ENCODE measurements around the gene PPTC7. TPM values are rescaled to one million over a fixed set of nuclear protein-coding genes. Genes with fewer than 3 reads are reported as not detected.
"Not testable (repeated sequence)": the region's sequence is repeated elsewhere in the genome, so short reads cannot be mapped to it uniquely, and the experiment has no call there.

PPTC7 gene
- total and polyA plus RNA-seq, 2 of the 4 experiments (the other 2 are of a cell fraction): 4.1 to 6.8 TPM

DNA sequence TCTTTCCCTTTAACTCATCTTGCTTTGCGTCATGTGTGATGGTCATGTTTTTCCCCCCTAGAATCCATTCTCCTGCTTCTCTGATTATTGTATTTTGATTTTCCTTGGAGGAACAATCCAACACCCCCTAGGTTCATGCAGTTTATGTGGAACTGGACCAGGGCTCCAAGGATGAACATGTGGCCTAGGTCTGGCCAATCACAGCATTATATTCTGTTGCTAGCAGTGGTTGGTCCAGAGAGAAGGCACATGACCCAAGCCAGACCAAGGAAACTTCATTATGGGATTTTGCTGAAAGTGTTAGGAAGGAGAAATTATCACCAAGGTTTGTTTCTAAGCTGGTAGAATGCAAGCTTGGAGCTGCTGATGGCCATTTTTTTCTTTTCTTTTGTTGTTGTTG, 6.9 kb upstream of the PPTC7 start:
- Histone ChIP-seq H4K91ac (ENCODE audit: insufficient read depth, low read depth, low read length) (no peak overlapping the region), H3K27me3 (ENCODE audit: control insufficient read depth, insufficient read depth, low read length) (no peaks in the 10 kb centered on the region), H2BK5ac (ENCODE audit: low read depth, low read length, poor library complexity, severe bottlenecking) (no peak overlapping the region), H3K27ac (ENCODE audit: insufficient read depth, low read length) (no peak overlapping the region), H3K23ac (ENCODE audit: low read depth, low read length) (no peak overlapping the region), H3K4me3 (ENCODE audit: insufficient read depth, low read depth, low read length) (no peak overlapping the region), H2BK20ac (ENCODE audit: low read depth, low read length) (no peak overlapping the region), H3K56ac (ENCODE audit: extremely low read depth, insufficient read depth, low read length) (no peak overlapping the region), H2AK9ac (replicated peaks; ENCODE audit: low read depth, low read length, poor library complexity) (no peak overlapping the region), H4K5ac (ENCODE audit: low read depth, low read length) (no peak overlapping the region), H2AFZ (replicated peaks; ENCODE audit: low read length, poor library complexity) (no peak overlapping the region), H3K14ac (replicated peaks; ENCODE audit: low read depth, low read length) (no peak overlapping the region), H3K4ac (ENCODE audit: low read depth, low read length) (no peak overlapping the region), H3K4me1 (ENCODE audit: control insufficient read depth, insufficient read depth, low read length) (peaks cover 10% of the 10 kb centered on the region), H3K18ac (ENCODE audit: low read depth, low read length) (no peak overlapping the region), H3K9me1 (ENCODE audit: insufficient read depth, low read length) (no peaks in the 10 kb centered on the region), H2AK5ac (ENCODE audit: low read depth, low read length) (no peak overlapping the region), H2BK15ac (ENCODE audit: low read depth, low read length) (no peak overlapping the region), H4K20me1 (ENCODE audit: insufficient read depth, low read length) (no peaks in the 10 kb centered on the region), H3K4me2 (ENCODE audit: low read depth, low read length) (no peak overlapping the region), H2BK120ac (ENCODE audit: low read depth, low read length) (no peak overlapping the region), H3K36me3 (ENCODE audit: control insufficient read depth, insufficient read depth, low read length) (no peaks in the 10 kb centered on the region), H4K8ac (ENCODE audit: low read depth in 2 of 2, low read length in 2 of 2) (no peak overlapping the region), H3K9ac (ENCODE audit: low read depth, low read length) (no peak overlapping the region), H3K9me3 (ENCODE audit: control insufficient read depth, insufficient read depth, low read length) (no peaks in the 10 kb centered on the region), H3K79me1 (ENCODE audit: low read depth in 1 of 2, low read length in 2 of 2) (no peaks in the 10 kb centered on the region)
- ATAC-seq (ENCODE audit: low read depth): no peak
- TF ChIP-seq, protein P1, sequence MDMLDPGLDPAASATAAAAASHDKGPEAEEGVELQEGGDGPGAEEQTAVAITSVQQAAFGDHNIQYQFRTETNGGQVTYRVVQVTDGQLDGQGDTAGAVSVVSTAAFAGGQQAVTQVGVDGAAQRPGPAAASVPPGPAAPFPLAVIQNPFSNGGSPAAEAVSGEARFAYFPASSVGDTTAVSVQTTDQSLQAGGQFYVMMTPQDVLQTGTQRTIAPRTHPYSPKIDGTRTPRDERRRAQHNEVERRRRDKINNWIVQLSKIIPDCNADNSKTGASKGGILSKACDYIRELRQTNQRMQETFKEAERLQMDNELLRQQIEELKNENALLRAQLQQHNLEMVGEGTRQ (IDR thresholded peaks at IDR 0.05; ENCODE audit: low read depth, low read length): no peak; the same call in 1 of the 2 replicates
- TF ChIP-seq RAD21 (IDR thresholded peaks at IDR 0.05; ENCODE audit: low read length): no peak
- no peak for TF ChIP-seq NFE2L2 (IDR thresholded peaks at IDR 0.05; ENCODE audit: low read depth, low read length)
- no peak for TF ChIP-seq MXI1 (IDR thresholded peaks at IDR 0.05; ENCODE audit: borderline replicate concordance, low read depth, low read length)
- intact Hi-C loops (cut with micrococcal nuclease): no loop called here
- POLR2A ChIA-PET (ENCODE audit: unreplicated experiment): no interaction called here
- CTCF ChIA-PET: no interaction called here
- dilution Hi-C loops (cut with HindIII; ENCODE audit: low sequenced_read_pairs, unreplicated experiment): no loop called here
- no CpG with 5 or more reads among the region's 1 CpG for WGBS, 2 experiments (ENCODE audit: extremely low coverage in 2 of 2, insufficient read length in 1 of 2)
- no peak for DNase-seq
- in situ Hi-C loops (cut with MboI; ENCODE audit: low sequenced_read_pairs): no loop called here
- no TSS peak for BruUV-seq (replicated peaks)

DNA sequence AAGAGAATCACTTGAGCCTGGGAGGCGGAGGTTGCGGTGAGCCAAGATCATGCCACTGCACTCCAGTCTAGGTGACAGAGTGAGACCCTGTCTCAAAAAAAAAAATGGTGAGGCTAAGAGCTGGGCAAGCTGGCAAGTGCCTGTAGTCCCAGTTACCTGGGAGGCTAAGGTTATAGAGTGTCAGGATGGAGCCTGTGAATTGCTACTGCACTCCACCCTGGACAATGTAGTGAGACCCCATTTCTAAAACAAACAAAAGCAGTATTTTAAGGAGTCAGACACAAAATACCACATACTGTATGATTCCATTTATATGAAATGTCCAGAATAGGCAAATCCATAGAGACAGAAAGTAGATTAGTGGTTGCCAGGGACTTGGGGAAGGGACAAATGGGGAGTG, 4.0 kb upstream of the PPTC7 start:
- H3K79me1 ChIP-seq (ENCODE audit: low read depth in 1 of 2, low read length in 2 of 2); H3K9ac ChIP-seq (ENCODE audit: low read depth, low read length); H3K23ac ChIP-seq (ENCODE audit: low read depth, low read length); H3K18ac ChIP-seq (ENCODE audit: low read depth, low read length); H2BK120ac ChIP-seq (ENCODE audit: low read depth, low read length); H4K91ac ChIP-seq (ENCODE audit: insufficient read depth, low read depth, low read length); H3K27ac ChIP-seq (ENCODE audit: insufficient read depth, low read length); in situ Hi-C loops (cut with MboI; ENCODE audit: low sequenced_read_pairs); H3K4me3 ChIP-seq (ENCODE audit: insufficient read depth, low read depth, low read length); H2BK15ac ChIP-seq (ENCODE audit: low read depth, low read length); BruUV-seq (replicated peaks); H2AFZ ChIP-seq (replicated peaks; ENCODE audit: low read length, poor library complexity); H3K9me1 ChIP-seq (ENCODE audit: insufficient read depth, low read length); H4K8ac ChIP-seq (ENCODE audit: low read depth in 2 of 2, low read length in 2 of 2); DNase-seq; intact Hi-C loops (cut with micrococcal nuclease); H3K27me3 ChIP-seq (ENCODE audit: control insufficient read depth, insufficient read depth, low read length); H3K36me3 ChIP-seq (ENCODE audit: control insufficient read depth, insufficient read depth, low read length); H3K56ac ChIP-seq (ENCODE audit: extremely low read depth, insufficient read depth, low read length); H4K20me1 ChIP-seq (ENCODE audit: insufficient read depth, low read length); H3K9me3 ChIP-seq (ENCODE audit: control insufficient read depth, insufficient read depth, low read length); CTCF ChIA-PET; H3K4me2 ChIP-seq (ENCODE audit: low read depth, low read length); H2AK9ac ChIP-seq (replicated peaks; ENCODE audit: low read depth, low read length, poor library complexity); ATAC-seq (ENCODE audit: low read depth); POLR2A ChIA-PET (ENCODE audit: unreplicated experiment); dilution Hi-C loops (cut with HindIII; ENCODE audit: low sequenced_read_pairs, unreplicated experiment); H4K5ac ChIP-seq (ENCODE audit: low read depth, low read length); H3K4ac ChIP-seq (ENCODE audit: low read depth, low read length); H3K14ac ChIP-seq (replicated peaks; ENCODE audit: low read depth, low read length); H2BK20ac ChIP-seq (ENCODE audit: low read depth, low read length); H2BK5ac ChIP-seq (ENCODE audit: low read depth, low read length, poor library complexity, severe bottlenecking); H2AK5ac ChIP-seq (ENCODE audit: low read depth, low read length): not testable (repeated sequence)
- H3K4me1 ChIP-seq (ENCODE audit: control insufficient read depth, insufficient read depth, low read length): peaks cover 12% of the 10 kb centered on the region
- WGBS, 2 experiments (ENCODE audit: extremely low coverage in 2 of 2, insufficient read length in 1 of 2): no CpG with 5 or more reads among the region's 2 CpGs
